OCI-LY3 (cell line): ENCODE measurements around the gene KDM4C.

Experiments used
- H2AFZ ChIP-seq: fragments of 200-600, 300-600 bp; shearing (Covaris generic); 2 replicates; pipeline ENCODE4 v1.6.0; 2014; ENCODE audit warnings: antibody characterized with exemption, low read depth, low read length
- H3K27ac ChIP-seq: fragments of 200-600, 300-600 bp; sonication (generic); 2 replicates; pipeline ENCODE4 v1.5.1; 2014; ENCODE audit warnings: mild to moderate bottlenecking, low read length, moderate library complexity, mixed read lengths
- H3K27me3 ChIP-seq: fragments of 200-600, 300-600 bp; sonication (generic); 2 replicates; pipeline ENCODE4 v1.6.1; 2014; ENCODE audit warnings: low read depth, low read length, mixed read lengths
- H3K36me3 ChIP-seq: fragments of 200-600, 300-600 bp; sonication (generic); replicated peaks from 2 replicates; pipeline ENCODE3; 2014; ENCODE audit warnings: low read depth, low read length, mixed read lengths
- H3K4me1 ChIP-seq: fragments of 300-600, 200-600 bp; sonication (generic); 2 replicates; pipeline ENCODE4 v1.6.1; 2014; ENCODE audit warnings: low read length, mixed read lengths
- H3K4me2 ChIP-seq: fragments of 200-600, 300-600 bp; sonication (generic); 2 replicates; pipeline ENCODE4 v1.6.1; 2014; ENCODE audit warnings: low read length, mixed read lengths
- H3K4me3 ChIP-seq: fragments of 300-600, 200-600 bp; sonication (generic); 2 replicates; pipeline ENCODE4 v1.5.1; 2014; ENCODE audit warnings: antibody characterized with exemption, mild to moderate bottlenecking, low read length, moderate library complexity
- H3K79me2 ChIP-seq: fragments of 300-600, 200-600 bp; shearing (Covaris generic); 2 replicates; pipeline ENCODE4 v1.6.1; 2014; ENCODE audit warnings: mild to moderate bottlenecking, low read length, mixed read lengths
- H3K9ac ChIP-seq: fragments of 300-600, 200-600 bp; shearing (Covaris generic); 2 replicates; pipeline ENCODE4 v1.6.0; 2014; ENCODE audit warnings: mild to moderate bottlenecking, low read length, moderate library complexity
- H3K9me3 ChIP-seq: fragments of 200-600, 300-600 bp; shearing (Covaris generic); 2 replicates; pipeline ENCODE4 v1.6.1; 2014; ENCODE audit warnings: low read length, mixed read lengths; ENCODE audit not compliant: insufficient read depth
- H4K20me1 ChIP-seq: fragments of 200-600, 300-600 bp; sonication (generic); 2 replicates; pipeline ENCODE4 v1.6.1; 2016; ENCODE audit warnings: low read length, mixed read lengths; ENCODE audit not compliant: insufficient read depth
- EZH2phosphoT487 ChIP-seq: fragments of 200-600 bp; shearing (Covaris generic); IDR thresholded peaks from 2 replicates; pipeline ENCODE4 v1.6.1; 2018; ENCODE audit warnings: antibody characterized with exemption, mixed run types, low read depth
- TF ChIP-seq, protein P1 (sequence below): fragments of 200-600, 300-600 bp; sonication (generic); IDR thresholded peaks from 2 replicates; pipeline ENCODE4 v1.5.1; 2014; ENCODE audit warnings: antibody characterized with exemption, low read length, low read depth

Gene KDM4C

DNA sequence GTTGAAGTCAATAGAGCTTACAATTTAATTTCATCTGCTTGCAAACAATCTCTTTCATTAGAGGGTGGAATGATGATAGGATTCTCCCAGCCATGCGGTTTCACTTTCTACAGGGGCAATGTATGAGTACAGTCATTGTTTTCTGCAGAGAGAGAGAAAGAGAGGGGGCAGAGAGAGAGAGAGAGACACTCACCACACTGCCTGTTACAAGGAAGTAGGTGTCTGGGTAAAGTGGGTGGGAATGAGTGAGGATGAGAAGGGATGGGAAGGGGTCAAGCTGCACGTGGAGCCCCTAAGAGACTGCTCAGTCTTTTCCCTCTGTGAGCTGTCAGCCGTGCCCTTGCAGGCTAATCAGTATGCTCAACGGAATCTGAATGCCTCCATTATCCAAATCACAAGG, 454.3 kb downstream of the KDM4C start:
- H3K9ac ChIP-seq = no peak overlapping the region
- no peaks in the 10 kb centered on the region for H3K79me2 ChIP-seq
- H3K4me2 ChIP-seq = no peak overlapping the region
- peaks cover 7% of the 10 kb centered on the region; the same call in 1 of the 2 replicates for H3K27me3 ChIP-seq
- no peaks in the 10 kb centered on the region for H3K4me1 ChIP-seq
- no peaks in the 10 kb centered on the region for H4K20me1 ChIP-seq
- H3K4me3 ChIP-seq = no peak overlapping the region
- TF ChIP-seq, protein P1, sequence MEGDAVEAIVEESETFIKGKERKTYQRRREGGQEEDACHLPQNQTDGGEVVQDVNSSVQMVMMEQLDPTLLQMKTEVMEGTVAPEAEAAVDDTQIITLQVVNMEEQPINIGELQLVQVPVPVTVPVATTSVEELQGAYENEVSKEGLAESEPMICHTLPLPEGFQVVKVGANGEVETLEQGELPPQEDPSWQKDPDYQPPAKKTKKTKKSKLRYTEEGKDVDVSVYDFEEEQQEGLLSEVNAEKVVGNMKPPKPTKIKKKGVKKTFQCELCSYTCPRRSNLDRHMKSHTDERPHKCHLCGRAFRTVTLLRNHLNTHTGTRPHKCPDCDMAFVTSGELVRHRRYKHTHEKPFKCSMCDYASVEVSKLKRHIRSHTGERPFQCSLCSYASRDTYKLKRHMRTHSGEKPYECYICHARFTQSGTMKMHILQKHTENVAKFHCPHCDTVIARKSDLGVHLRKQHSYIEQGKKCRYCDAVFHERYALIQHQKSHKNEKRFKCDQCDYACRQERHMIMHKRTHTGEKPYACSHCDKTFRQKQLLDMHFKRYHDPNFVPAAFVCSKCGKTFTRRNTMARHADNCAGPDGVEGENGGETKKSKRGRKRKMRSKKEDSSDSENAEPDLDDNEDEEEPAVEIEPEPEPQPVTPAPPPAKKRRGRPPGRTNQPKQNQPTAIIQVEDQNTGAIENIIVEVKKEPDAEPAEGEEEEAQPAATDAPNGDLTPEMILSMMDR = no peak
- TF ChIP-seq EZH2phosphoT487 = no peak
- no peaks in the 10 kb centered on the region for H3K9me3 ChIP-seq
- H3K27ac ChIP-seq = no peak overlapping the region
- H2AFZ ChIP-seq = no peak overlapping the region
- no peaks in the 10 kb centered on the region for H3K36me3 ChIP-seq

GRCh38 chr9:7216004-7216841, 458.4 kb downstream of the KDM4C start:
- H3K36me3 ChIP-seq = no peaks in the 10 kb centered on the region
- no peak for TF ChIP-seq EZH2phosphoT487
- TF ChIP-seq, protein P1 = no peak
- no peaks in the 10 kb centered on the region for H3K27me3 ChIP-seq
- no peaks in the 10 kb centered on the region for H4K20me1 ChIP-seq
- no peaks in the 10 kb centered on the region for H3K4me1 ChIP-seq
- no peak overlapping the region for H3K4me2 ChIP-seq
- H3K79me2 ChIP-seq = no peaks in the 10 kb centered on the region
- no peak overlapping the region for H2AFZ ChIP-seq
- no peak overlapping the region for H3K4me3 ChIP-seq
- no peak overlapping the region for H3K27ac ChIP-seq
- H3K9me3 ChIP-seq = no peaks in the 10 kb centered on the region
- H3K9ac ChIP-seq = no peak overlapping the region

DNA sequence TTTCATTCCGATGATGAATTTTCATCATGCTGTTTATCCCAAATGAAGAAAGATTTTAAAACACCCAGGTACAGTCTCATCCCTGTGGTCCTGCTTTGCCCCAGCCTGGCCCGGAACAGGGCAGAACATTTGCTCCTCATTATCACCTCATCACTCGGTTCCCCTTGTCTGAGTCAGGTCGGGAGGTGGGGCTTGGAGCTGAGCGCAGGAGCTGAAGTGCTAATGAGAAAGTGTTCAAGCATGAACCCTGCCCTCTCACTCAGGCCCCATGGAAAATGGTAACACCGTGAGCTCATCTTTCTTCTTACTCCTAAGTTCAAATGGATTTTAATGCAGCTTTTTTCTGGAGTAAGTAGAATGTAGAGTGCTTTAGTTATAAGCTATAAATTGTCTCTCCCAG, 466.2 kb downstream of the KDM4C start:
- no peak overlapping the region for H3K4me2 ChIP-seq
- TF ChIP-seq EZH2phosphoT487 = no peak
- TF ChIP-seq, protein P1 = no peak
- H3K79me2 ChIP-seq = no peaks in the 10 kb centered on the region
- H3K9ac ChIP-seq = no peak overlapping the region
- H3K36me3 ChIP-seq = no peaks in the 10 kb centered on the region
- H4K20me1 ChIP-seq = no peaks in the 10 kb centered on the region
- no peak overlapping the region for H2AFZ ChIP-seq
- H3K4me3 ChIP-seq = no peak overlapping the region
- peaks cover 19% of the 10 kb centered on the region for H3K27me3 ChIP-seq
- no peaks in the 10 kb centered on the region for H3K4me1 ChIP-seq
- H3K27ac ChIP-seq = no peak overlapping the region
- no peaks in the 10 kb centered on the region for H3K9me3 ChIP-seq
